GM12874 (cell line): ENCODE data around the gene MYO18B.

Experiments used
- TF ChIP-seq, protein P1 (sequence below): IDR thresholded peaks from 2 replicates; pipeline ENCODE4 v1.5.1; 2011; ENCODE audit warnings: low read depth, mild to moderate bottlenecking, control low read depth, low read length, moderate library complexity; ENCODE audit not compliant: insufficient read depth

The MYO18B gene

GRCh38 chr22:25844601-25845000 lies 102.6 kb downstream of the MYO18B start:
- TF ChIP-seq, protein P1, sequence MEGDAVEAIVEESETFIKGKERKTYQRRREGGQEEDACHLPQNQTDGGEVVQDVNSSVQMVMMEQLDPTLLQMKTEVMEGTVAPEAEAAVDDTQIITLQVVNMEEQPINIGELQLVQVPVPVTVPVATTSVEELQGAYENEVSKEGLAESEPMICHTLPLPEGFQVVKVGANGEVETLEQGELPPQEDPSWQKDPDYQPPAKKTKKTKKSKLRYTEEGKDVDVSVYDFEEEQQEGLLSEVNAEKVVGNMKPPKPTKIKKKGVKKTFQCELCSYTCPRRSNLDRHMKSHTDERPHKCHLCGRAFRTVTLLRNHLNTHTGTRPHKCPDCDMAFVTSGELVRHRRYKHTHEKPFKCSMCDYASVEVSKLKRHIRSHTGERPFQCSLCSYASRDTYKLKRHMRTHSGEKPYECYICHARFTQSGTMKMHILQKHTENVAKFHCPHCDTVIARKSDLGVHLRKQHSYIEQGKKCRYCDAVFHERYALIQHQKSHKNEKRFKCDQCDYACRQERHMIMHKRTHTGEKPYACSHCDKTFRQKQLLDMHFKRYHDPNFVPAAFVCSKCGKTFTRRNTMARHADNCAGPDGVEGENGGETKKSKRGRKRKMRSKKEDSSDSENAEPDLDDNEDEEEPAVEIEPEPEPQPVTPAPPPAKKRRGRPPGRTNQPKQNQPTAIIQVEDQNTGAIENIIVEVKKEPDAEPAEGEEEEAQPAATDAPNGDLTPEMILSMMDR, result no peak

DNA sequence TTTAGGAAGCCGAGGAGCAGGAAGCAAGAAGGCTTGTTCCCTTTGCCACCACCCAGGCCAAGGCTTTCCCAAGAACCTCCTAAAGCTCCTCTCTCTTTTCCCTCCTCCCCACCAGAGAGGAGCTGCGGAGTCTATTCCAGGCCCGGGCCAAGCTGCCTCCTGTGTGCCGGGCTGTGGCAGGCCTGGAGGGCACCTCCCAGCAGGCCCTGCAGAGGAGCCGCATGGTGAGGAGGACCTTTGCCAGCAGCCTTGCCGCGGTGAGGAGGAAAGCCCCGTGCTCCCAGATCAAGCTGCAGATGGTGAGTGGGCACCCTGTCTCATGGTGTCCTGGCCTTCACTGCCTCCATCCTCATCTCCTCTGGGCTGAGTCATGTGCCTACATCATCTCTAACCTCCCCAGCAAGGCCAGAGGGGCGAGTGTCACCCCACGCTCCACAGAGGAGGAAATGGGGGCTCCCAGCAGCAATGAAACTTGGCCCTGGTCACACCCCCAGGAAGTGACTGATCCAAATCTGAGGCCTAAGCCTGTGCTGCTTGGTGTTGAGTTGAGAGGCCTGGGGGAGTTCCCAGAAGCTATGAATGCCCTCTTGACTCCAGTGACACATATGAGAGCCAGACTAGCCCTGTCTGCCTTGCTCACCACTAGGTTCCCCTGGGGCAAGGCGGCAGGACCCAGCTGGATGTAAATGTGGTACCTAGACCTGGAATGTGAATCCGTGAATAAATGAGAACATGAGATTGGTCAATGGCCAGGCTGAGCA lies 104.2 kb downstream of the MYO18B start:
- TF ChIP-seq, protein P1, result no peak

- TF ChIP-seq, protein P1, result no peak
Observed at GRCh38 chr22:25847451-25847850, 105.5 kb downstream of the MYO18B start.

GRCh38 chr22:25848954-25849353 lies 107.0 kb downstream of the MYO18B start:
- TF ChIP-seq, protein P1, result no peak

- TF ChIP-seq, protein P1, result no peak
Observed at GRCh38 chr22:25849522-25849921, 107.5 kb downstream of the MYO18B start.

DNA sequence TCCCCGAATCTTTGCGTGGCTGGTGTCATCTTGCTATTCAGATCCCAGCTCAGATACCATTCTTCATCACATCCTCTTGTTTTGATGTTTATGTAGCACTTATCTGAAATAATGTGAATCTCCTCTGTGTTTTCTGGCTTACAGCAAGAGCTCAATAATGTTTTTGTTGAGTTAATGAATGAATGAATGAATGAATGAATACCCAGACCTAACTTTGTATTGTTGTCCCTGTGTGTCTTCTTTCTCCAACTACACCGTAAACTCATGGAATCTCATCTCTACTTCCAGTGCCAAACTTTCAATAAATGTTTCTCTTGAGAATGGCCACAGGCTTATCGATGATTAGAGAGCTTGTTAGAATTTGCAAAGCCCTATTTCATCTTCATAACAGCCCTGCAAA lies 110.2 kb downstream of the MYO18B start:
- TF ChIP-seq, protein P1, result no peak

DNA sequence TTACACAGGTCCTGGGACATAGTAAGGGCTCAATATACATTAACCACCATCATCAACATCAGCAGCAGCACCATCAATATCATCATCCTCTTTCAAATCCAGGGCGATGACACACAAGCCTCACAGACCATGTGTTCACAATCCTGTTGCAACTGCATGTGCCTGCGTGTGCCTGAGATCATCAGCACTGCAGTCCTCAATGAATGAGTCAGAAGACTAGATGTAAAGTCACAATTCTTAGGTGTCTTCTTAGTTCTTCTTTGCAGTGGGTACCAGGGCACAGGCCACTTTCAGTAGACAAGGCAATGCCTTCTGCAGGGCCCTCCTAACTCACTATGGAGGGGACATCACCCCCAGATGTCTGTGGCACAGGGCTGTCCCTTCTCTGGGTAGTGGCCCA lies 111.1 kb downstream of the MYO18B start:
- TF ChIP-seq, protein P1, result no peak
